NCI-H2029 treated with DMSO at 0.1 percent for 48 hours (cell line): ENCODE data around the gene TMPRSS2.

Experiments used
- DNase-seq: peaks from one replicate; lab custom pipeline; 2025; lab: John Stamatoyannopoulos, UW

Gene TMPRSS2

DNA sequence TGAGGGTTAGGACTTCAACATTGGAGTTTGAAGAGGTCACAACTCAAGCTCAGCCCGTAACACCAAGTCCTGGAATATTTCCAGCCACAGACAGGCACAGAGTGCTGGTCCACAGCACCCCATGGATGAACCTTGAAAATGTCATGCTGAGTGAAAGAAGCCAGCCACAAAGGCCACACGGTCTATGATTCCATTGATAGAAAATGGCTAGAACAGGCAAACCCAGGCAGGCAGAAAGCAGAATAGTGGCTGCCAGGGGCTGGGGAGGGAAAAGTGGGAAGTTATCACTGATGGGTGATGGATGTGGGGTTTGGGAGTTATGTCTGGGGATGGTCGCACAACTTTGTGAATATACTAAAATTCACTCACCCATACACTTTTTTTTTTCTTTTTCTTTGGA lies 60.6 kb downstream of the TMPRSS2 start:
- no peak for DNase-seq

DNA sequence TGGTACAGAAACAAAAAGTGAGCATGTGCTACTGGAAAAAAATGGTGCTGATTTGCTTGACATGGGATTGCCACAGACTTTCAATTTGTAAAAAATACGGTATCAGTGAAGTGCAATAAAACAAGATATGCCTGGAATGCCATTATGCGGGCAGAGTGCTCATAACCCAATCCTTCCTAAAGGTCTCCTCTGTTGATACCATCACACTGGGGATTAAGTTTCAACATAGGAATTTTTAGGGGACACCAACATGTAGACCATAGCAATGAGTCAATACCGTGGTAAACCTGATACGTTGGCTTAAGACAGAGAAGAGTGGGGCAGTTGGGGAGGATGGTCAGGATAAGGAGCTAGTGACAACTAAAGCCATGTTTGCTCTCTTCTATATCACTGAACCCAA lies 61.4 kb downstream of the TMPRSS2 start:
- DNase-seq, result no peak

DNA sequence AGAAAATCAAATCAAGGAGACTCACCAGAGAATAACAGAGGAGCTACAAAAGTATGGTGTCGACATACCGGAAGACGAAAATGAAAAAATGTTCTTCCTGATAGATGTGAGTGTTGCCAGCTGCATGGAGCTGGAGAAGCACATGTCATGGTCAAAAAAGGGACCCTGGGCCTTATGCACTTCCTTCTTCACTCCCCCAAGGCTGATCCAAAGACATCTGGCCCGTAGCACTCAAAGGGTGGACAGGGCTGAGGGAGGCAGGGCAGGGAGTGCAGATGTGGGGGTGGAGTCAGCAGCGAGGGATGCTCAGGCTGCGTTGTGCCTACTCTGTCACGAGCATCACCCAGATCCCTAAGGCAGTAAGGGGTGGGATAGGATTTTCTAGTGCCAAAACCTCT lies 62.5 kb downstream of the TMPRSS2 start:
- no peak for DNase-seq

DNA sequence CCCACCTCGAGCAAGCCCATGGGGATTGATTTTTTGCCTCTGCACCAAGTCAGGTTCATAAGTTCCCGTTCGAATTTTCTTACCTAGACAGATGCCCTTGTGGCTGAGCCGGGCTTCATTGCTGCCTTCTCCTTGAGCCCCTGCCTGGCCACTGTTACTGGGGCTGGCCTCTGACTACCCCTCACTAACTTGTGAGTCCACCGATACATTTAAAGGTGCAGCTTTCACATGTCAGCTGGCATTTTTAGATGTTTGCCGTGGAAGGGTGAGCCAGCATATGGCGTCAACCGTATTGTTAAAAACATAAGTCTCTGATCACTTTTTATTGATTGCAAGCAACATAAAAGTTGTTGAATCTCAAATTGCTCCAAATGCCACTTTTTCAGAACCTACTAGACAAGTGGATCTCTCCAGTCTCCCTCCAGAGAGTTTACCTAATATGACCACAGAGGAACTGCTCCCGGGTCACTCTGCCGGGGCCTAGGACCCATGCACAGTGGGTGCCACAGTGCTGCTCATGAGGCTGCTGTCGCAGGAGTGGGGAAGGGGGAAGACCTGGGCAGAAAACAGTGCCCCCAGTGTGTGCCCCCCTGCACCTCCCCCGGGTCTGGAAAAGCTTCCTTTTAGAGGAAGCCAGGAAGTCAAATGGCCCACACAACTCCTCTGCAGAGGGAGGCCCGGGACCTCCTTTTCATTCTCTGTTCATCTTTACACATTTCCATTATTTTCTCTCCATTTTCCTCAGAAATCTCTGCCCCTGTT lies 63.1 kb downstream of the TMPRSS2 start:
- DNase-seq, result no peak

DNA sequence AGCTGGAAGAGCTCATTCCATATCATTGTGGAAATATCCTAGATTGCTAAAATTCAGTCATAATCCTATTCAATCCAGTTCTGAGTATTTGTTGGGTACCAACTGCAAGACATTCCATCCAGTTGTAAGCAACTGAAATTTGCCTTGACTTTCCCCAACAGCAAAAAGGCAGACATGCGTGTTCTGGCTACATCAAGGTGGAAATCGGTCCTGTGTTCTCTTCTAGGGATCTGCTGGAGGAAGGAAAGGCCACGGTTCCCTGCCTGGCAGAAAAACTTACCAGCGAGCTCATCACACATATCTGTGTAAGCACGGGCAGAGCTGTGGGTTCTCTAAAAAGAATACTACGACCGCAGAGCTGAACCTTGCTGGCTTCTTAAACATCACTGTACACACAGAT lies 64.4 kb downstream of the TMPRSS2 start:
- DNase-seq, result no peak

DNA sequence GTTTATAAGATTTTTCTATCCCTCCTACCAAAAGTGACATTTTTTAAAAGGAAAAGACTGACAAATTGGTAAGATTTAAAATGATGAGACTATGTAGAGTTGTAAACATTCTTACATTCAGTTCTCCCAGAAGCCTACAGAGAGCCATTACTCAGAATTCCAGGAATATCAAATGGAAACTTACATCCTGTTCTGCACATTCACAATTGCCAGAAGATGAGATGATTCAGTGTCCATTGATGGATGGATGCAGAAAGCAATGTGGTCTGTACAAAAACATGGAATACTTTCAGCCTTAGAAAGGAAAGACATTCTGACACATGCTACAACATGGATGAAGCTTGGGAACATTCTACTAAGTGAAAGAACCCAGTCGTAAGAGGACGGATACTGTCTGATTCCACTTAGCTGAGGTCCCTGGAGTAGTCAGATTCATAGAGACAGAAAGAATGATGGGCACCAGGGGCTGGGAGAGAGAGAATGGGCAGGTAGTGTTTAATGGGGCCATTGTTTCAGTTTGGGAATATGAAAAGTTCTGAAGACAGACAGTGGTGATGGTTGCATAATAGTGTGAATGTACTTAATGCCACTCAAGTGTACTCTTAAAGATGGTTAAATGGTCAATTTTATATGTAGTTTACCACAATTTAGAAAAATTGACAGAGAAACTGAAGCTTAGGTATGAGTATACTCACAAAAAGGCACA lies 65.3 kb downstream of the TMPRSS2 start:
- no peak for DNase-seq

DNA sequence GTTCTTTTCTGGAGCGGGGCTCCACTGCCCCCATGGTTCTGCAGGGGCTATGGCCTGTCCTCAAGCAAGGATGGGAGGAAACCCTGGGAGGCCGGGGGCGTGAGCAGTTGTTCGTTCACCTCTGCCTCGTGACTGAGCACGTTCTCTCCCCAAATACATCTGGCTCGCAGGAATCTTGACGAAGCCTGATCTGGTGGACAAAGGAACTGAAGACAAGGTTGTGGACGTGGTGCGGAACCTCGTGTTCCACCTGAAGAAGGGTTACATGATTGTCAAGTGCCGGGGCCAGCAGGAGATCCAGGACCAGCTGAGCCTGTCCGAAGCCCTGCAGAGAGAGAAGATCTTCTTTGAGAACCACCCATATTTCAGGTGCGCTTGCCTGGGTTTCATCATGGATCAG lies 66.4 kb downstream of the TMPRSS2 start:
- DNase-seq, result no peak

DNA sequence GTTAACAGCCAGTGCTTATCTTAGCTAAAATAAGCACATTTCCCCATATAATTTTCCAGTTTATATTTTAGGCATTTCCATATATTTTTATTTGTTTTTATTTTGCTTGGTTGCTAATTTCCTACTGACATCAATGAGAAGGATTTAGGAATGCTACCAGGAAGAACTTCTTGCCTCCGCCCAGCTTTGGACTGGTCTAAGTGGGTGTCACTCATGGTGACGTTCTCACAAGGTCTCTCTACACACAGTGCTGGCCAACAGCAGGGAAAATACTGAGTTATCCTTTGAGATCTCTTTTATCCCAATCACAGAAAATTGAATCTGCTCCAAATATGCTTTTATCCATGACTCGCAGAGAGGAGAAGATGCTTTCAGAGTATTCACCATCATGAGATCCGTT lies 68.7 kb downstream of the TMPRSS2 start:
- no peak for DNase-seq

DNA sequence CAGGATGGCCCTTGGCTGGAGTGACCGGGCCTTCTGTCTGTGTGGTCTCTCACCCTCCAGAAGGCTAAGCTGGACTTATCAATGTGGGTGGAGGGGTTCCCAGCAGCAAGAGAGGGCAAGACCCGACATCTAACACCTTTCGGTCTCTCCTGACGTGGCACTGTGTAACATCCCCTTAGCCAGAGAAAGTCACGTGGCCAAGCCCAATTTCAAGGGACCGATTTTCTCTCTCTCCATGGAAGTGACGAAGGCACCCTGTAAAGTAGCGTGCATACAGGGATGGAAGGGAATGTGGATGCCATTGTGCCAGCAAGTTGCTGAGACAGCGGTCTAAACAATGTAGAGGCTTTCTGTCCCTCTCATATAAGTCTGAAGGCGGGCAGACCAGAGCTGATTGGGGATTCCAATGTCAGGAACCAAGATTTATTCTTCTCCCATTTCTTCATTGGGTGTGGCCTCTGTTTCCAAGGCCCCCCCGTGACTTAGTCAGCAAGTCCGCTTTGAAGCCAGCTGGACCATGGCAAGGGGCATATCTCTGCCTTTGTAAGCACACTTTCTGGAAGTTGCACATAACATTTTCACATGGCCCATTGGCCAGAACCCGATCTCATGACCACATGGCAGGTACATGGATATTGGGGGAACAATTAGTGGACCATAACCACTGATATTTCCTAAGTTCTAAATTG lies 69.4 kb downstream of the TMPRSS2 start:
- DNase-seq, result no peak

DNA sequence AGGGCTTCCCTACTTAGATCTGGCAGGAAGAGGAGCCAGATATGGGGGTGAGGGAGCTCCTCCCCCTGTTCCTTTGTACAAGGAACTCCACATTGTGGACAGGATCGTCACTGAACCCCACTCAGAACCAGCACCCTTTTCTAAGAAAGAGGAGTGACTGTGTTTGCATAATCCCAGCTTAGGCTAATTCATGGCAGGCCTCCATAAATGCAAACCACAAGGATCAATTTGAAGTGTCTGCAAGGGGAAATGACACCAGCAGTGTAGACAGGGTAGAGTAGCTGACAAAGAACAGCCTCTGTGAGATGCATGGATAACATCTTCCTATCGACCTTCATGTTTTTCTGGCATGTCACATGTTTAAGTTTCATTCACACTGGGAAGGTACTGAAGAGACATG lies 70.2 kb downstream of the TMPRSS2 start:
- DNase-seq, result no peak

DNA sequence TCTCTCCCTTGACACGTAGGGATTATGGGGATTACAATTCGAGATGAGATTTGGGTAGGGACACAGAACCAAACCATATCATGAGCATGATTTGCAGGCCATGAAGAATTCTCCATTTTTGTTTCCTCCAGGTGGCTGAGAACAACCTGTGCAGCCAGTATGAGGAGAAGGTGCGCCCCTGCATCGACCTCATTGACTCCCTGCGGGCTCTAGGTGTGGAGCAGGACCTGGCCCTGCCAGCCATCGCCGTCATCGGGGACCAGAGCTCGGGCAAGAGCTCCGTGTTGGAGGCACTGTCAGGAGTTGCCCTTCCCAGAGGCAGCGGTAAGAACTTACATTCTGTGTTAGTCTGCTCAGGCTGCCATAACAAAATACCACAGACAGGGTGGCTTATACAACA lies 72.3 kb downstream of the TMPRSS2 start:
- no peak for DNase-seq

DNA sequence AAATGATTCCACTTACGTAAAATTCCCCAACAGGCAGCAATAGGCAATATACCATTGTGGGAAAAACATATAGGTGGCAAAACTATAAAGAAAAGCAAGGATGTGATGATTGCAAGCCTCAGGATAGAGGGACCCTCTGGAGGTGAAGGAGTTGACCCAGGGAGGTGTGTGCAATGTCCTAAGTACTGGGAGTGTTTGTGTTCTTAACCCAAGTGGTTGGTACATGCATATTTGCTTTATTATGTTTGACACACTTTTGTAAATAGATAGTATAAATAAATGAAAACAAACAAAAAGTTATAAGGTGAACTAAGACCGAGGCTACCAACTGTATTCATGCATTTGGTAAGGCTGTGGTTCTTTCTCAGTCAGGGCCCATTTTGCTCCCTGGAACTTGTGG lies 74.4 kb downstream of the TMPRSS2 start:
- no peak for DNase-seq

DNA sequence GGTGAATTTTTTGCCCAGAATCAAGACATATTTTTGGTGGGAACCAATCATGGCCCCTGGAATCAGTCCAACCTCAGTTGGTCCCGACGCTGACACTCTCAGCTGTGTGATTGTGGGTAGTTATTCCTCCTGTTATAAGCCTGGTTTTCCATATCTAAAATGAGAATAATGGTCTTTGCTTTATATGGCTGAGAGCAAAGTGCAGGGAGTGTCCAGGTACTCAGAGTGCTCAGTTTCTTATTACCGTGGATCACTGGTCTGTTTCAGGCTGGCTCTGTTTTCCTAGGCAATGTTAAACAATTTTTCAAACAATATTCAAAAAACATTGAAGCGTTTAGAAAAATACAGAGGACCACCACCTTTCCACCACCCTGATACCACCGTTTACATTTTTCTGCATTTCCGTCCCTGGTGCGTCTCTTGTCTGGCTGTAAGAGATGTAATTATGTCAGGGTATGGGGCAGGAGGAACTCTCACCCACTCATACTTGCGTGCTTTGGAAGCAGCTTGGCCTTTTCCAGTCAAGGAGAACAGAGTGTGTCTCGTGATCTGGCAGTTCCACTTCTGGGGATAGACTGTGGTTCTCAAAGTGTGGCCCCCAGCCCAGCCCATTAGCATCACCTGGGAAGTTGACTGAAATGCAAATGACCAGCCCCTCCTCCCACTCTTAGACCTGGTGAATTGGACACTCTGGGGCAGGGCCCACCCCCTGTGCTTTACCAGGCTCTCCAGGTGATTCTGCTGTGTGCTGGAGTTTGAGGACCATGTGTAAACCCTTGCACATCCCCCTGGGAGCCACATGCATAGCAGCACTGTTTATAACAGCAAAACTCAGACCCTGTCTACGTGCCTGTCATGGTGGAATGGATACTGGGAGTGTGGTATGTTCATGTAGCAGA lies 75.1 kb downstream of the TMPRSS2 start:
- DNase-seq, result no peak

DNA sequence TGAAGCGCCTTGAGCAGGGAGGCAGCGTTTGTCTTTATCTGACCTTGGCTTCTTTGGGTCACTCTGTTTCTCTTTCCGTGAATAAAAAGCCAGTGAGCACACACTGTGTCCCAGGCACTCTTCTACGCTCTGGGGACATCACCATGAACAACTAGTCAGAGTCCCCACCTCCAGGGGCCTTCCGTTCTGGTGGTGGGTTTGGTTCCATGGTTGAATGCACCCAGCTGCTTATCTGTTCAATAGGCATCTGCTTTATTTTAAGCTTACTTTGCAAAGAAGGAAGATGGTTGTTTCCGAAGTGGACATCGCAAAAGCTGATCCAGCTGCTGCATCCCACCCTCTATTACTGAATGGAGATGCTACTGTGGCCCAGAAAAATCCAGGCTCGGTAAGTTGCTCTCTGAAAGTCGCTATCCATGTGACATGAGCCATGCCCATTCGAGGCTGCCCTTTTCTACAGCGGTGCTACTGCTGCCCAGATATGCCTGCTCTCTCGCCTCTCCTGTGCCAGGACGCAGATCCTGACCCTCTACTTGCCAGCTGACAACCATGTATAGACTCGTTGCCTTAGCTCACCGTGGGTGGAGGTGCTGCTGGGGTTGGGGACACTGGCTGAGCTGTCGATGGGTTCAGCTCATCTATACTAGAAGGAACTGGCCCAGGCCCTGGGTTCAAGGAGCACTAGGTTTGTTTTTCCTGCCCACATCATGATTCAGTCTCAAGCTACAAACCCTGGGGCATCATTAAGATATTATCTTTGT lies 76.0 kb downstream of the TMPRSS2 start:
- no peak for DNase-seq

DNA sequence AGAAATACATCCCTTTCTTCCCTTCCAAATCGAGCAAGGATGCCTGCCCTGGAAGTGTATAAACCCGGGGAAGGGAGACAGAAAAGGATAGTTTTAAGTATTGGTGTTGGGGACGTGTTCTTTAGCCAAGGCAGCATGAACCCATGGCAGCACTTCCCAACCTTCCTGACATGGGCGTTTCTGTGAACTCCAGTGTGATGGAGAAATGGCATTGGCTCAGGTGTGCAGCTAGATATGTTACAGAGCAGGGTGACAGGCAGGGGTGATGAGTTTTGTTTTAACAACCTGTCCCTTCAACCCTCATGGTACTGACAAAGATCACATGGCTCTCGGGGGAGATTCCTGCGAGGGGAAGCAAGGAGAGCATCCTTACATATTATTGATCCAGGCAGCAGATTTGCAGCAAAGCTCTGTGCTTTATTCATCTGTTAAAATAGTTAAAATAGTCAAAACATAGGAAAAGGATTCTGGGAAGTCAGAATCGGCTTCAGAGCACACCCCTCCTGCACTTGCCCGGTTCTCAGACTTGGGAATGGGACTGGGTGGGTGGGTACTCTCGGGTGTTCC lies 78.0 kb downstream of the TMPRSS2 start:
- DNase-seq, result no peak

DNA sequence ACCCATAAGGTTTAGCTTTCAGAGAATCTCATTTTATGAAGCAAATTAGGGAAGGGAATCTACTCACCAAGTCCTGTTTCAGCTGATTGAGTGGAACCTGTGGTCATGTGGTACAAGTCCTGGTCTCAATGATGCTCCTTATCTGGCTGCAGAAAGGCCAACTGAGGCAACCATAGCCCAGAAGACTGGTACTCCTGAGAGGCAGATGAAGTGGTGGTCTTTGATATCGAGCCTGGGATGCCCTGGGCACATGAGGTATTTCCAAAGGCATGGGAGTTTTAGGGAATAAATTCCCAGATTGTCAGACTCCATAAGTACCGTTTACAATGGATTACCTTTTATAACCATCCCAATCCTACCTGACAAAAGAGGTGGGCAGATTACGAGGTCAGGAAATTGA lies 78.7 kb downstream of the TMPRSS2 start:
- DNase-seq, result no peak

DNA sequence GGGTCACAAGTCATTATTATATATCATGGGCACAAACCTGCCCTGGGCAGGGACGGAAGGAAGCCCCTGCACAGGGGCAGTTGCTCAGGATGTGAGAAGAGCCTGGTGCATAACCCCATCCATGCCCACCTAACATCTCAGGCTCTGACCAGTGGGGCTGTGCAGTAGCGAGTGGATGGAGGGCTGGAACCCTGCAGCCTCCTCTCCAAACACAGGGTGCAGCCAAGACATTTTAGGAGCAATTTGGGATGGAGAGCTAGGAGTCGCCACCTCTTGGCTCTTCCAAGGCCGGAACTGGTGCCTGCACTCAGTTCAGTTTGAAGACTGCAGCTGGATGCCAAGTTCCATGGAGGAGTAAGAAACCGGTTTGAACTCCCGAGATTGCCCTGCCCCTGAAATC lies 79.1 kb downstream of the TMPRSS2 start:
- DNase-seq, result no peak

DNA sequence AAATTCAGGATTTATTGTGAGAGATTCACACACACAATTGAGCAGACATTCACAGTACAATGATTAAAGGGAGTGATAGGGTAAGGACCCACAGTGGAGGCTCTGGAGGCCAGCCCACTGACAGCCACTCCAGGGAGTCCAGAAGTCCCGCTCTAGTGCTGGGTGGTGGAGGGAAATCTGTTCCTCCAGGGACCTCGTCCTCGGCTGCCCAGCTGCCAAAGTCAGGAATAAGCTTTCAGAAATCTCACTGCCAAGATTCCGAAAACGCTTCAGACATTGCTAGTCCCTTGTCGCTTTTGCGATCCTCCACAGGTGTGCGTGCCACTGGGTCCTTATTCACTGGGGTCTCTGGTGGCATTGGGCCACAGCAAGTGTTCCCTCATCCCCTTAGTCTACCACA lies 79.6 kb downstream of the TMPRSS2 start:
- no peak for DNase-seq

DNA sequence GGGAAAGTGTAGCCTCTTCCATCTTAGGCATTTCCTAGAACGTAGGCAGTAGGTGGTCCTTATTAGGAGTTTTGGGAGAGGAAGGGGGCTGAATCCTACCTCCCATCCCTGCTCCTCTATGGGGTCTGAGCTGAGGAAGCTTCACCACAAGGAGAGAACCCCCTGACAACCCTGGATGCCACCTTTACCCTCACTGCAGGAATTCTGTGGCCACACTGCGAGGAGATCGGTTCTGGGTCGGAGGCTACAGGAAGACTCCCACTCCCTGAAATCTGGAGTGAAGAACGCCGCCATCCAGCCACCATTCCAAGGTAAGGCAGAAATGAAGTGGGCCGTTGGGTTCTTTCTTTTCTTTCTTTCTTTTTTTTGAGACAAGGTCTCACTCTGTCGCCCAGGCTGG lies 80.4 kb downstream of the TMPRSS2 start:
- DNase-seq, result no peak

DNA sequence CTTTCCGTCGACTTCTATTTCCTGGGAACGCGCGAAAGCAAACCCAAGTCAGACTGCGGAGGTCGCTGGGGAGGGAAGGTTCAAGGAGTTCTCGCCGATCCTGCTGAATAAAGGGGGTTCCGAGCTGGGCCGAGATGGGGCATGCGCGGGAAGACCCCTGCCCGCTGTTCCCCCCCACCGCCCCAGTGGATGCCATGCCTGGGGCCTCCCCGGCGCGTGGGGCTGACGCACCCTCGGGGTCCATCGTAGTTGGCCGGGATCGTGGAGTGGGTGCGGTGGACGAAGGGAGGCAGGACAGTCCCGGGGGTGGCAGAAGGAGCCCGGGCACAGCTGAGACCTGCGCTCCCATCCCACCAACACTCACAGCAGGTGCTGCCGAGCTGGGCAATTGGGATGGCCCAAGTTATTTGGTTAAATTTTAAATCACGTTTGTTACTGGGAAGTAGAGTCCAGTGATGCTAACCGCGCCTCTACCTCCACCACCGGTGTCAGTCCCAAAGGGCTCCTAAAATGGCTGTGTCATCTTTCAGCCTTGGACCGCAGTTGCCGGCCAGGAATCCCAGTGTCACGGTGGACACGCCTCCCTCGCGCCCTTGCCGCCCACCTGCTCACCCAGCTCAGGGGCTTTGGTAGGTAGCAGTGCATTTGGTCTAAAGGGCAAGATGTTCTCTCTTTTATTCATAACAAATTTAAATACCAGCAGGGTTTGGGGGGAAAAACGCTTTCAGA lies 81.1 kb downstream of the TMPRSS2 start:
- no peak for DNase-seq
